AG20443 (cell line): ENCODE results near the gene USP5.

Experiments used
- DNase-seq: peaks from one replicate; pipeline ENCODE4 v3.0.0; 2012; ENCODE audit warnings: low spot score, mixed read lengths

The USP5 gene, protein sequence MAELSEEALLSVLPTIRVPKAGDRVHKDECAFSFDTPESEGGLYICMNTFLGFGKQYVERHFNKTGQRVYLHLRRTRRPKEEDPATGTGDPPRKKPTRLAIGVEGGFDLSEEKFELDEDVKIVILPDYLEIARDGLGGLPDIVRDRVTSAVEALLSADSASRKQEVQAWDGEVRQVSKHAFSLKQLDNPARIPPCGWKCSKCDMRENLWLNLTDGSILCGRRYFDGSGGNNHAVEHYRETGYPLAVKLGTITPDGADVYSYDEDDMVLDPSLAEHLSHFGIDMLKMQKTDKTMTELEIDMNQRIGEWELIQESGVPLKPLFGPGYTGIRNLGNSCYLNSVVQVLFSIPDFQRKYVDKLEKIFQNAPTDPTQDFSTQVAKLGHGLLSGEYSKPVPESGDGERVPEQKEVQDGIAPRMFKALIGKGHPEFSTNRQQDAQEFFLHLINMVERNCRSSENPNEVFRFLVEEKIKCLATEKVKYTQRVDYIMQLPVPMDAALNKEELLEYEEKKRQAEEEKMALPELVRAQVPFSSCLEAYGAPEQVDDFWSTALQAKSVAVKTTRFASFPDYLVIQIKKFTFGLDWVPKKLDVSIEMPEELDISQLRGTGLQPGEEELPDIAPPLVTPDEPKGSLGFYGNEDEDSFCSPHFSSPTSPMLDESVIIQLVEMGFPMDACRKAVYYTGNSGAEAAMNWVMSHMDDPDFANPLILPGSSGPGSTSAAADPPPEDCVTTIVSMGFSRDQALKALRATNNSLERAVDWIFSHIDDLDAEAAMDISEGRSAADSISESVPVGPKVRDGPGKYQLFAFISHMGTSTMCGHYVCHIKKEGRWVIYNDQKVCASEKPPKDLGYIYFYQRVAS

DNA sequence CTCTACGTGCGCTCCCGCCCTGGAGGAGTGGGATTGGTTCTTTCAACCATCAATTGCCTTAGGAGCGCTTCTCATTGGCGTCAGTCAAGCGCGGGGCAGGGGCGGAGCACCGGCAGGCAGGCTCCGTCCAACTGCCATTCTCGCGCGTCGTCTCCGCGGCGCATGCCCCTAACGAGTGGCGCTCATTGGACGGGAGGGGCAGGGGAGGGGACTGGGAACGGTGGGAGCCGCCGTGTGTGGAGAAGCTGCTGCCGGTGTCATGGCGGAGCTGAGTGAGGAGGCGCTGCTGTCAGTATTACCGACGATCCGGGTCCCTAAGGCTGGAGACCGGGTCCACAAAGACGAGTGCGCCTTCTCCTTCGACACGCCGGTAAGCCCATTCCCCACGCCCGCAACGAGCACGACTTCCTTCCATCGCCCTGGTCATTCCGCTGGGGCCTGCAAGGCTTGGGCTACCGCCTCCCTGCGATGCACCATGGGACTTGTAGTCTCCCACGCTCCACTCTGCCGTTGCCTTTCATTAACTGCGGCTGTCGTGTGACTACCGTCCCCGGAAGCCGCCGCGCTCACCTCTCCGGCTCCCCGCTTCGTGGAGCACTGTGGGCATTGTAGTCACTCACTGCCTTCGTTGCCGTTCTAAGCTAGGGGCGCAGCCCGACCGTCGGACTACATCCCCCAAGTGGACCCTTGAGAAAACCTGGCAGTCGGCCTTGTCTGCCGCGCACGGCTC, at the start of gene USP5:
Gene USP5 (plus strand): TSS at position 230 of the 730 bp plus-strand sequence. CDS start 30 bp downstream, at position 260.
- DNase-seq: peak; percentile 98

DNA sequence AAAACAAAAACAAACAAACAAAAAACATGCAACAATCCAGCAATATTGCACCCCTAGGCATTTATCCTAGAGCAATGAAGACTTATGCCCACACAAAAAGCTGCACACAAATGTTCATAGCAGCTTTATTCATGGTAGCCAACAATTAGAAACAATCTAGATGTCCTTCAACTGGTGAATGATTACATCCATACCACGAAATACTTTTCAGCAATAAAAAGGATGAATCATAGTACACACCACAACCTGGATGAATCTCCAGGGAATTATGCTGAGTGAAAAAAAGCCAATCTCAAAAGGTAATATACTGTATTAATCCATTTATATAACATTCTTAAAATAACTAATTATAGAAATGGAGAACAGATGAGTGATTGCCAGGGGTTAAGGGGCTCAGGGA, 44.8 kb upstream of the USP5 start:
- no peak for DNase-seq

DNA sequence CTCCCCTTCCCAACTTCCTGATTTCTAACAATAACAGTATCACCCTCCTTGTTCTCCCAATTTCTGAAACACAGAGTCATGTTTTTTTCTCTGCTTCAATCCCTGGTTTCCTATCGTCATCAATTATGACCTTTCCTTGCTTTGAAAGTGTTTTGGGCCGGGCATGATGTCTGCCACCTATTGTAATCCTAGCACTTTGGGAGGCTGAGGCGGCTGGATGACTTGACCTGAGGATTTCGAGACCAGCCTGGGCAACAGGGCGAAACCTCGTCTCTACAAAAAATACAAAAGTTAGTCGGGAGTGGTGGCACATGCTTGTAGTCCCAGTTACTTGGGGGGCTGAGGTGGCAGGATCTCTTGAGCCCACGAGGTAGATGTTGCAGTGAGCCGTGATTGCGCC, 42.9 kb upstream of the USP5 start:
- DNase-seq: no peak

DNA sequence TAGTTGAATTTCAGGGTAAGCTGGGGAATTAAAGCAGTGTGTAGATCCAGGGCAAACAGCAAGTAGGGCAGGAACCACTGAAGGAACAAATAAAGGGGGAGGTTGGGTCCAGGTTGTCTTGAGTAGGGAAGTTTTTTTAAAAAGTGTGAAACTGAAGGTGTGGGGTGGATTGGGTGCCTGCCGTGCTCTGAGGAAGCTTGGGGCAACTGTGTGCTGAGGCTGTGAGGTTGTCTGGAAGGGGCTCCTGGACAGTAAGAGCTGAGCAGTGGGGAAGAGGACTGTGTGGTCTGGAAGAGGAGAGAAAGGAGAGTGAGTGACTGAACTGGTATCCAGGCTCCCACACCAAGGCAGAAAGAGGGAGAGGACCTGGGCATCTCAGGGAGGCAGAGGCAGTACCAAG, 41.2 kb upstream of the USP5 start:
- no peak for DNase-seq

DNA sequence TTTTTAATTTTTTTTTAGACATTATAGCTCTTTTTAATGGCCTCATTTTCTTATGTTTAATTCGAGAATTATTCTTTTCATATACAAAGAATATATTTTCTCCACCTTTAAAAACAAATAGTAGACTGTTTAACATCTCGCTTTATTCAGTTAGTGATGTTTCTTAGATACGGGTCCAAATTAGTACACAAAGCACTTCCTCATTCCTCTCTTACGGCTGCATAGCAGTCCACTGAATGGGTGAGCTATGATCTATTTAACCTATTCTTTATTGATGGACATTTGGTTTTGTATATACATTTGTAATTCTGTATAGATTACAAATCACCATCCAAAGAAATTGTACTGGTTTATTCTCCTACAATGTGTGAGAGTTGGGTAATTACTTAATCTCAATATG, 38.6 kb upstream of the USP5 start:
- DNase-seq: no peak

DNA sequence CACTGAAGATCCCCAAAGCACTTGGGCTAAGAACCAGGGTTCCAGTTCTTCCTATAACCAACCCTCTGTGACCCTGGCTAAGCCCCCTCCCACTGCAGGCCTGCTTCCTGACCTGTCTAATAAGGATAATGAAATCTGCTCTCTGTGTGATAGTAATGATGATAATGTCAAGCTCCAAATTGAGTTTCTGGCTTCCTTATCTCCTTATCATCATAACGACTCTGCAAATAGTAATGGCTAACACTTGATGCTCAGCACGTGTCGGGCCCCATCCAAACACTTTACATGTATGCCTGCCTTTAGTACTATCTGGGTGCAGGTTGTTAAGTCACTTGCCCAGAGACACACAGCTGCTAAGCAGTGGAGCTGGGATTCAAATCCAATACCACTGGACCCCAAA, 35.4 kb upstream of the USP5 start:
- no peak for DNase-seq

DNA sequence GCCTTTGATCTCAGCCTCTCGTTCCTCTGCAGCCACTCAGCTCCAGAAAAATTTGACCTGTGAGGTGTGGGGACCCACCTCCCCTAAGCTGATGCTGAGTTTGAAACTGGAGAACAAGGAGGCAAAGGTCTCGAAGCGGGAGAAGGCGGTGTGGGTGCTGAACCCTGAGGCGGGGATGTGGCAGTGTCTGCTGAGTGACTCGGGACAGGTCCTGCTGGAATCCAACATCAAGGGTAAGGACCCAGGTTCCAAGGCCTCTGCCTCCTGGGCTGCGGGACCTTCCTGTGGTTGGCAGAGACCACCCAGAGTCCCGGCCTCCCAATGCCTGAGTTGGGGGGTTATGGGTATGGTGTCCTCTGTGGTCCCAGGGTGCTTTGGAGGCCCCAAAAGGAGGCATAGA, 34.9 kb upstream of the USP5 start:
- no peak for DNase-seq

DNA sequence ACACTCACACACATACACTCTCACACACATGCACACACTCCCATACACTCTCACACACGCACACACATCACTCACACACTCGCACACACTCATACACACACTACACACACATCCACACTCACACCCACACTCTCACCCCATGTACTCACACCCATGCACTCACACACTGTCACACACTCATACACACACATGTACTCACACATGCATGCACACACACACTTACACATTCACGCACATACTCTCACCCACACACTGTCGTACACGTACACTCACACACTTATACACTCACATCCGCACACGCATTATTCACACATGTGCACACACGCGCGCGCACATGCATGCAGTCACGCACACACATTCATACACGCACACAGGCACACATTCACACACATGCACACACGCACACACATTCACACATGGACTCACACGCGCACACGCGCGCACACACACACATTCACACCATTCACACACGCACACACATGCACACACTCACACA, 34.2 kb upstream of the USP5 start:
- DNase-seq: no peak

DNA sequence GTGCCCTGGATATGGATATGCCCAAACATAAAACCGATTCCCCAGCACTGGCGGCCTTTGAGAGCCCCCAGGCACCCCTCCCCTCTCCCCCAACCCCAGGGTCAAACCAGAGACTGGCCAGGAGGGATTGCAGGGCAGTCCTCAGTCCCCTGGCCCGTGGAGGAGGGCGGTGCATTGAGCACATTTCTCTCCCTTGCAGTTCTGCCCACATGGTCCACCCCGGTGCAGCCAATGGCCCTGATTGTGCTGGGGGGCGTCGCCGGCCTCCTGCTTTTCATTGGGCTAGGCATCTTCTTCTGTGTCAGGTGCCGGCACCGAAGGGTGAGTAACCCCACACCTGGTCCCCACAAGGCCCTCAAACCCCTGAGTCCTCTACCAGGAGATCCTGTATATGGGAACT, 33.7 kb upstream of the USP5 start:
- no peak for DNase-seq

DNA sequence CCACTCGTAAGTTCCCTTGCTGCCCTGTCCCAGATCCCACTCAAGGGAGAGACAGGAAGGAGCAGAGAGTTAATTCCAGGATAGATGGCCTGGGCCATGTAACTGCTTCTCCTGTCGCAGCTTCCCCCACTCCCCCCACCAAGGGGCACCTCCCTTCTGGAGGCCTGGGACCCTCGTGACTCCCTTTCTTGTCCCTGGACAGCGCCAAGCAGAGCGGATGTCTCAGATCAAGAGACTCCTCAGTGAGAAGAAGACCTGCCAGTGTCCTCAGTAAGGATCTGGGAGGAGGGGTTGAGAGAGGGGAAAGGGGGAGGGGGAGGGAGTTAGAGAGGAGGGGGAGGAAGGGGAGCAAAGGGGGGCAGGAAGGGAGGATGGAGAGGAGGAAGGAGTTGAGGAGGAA, 33.3 kb upstream of the USP5 start:
- DNase-seq: no peak

DNA sequence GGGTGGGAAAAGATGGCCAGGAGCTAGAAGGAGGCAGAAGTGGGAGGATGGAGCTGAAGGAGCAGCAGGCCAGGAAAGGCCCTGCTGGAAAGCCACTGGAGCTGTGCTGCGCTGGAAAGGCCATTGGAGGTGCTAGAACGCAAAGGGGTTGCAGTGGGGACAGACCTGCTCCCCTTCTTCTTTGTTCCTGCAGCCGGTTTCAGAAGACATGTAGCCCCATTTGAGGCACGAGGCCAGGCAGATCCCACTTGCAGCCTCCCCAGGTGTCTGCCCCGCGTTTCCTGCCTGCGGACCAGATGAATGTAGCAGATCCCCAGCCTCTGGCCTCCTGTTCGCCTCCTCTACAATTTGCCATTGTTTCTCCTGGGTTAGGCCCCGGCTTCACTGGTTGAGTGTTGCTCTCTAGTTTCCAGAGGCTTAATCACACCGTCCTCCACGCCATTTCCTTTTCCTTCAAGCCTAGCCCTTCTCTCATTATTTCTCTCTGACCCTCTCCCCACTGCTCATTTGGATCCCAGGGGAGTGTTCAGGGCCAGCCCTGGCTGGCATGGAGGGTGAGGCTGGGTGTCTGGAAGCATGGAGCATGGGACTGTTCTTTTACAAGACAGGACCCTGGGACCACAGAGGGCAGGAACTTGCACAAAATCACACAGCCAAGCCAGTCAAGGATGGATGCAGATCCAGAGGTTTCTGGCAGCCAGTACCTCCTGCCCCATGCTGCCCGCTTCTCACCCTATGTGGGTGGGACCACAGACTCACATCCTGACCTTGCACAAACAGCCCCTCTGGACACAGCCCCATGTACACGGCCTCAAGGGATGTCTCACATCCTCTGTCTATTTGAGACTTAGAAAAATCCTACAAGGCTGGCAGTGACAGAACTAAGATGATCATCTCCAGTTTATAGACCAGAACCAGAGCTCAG, 32.6 kb upstream of the USP5 start:
- DNase-seq: no peak

DNA sequence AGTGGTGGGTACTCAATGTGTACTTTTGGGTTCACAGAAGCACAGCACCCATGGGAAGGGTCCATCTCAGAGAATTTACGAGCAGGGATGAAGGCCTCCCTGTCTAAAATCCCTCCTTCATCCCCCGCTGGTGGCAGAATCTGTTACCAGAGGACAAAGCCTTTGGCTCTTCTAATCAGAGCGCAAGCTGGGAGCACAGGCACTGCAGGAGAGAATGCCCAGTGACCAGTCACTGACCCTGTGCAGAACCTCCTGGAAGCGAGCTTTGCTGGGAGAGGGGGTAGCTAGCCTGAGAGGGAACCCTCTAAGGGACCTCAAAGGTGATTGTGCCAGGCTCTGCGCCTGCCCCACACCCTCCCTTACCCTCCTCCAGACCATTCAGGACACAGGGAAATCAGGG, 31.8 kb upstream of the USP5 start:
- DNase-seq: no peak

DNA sequence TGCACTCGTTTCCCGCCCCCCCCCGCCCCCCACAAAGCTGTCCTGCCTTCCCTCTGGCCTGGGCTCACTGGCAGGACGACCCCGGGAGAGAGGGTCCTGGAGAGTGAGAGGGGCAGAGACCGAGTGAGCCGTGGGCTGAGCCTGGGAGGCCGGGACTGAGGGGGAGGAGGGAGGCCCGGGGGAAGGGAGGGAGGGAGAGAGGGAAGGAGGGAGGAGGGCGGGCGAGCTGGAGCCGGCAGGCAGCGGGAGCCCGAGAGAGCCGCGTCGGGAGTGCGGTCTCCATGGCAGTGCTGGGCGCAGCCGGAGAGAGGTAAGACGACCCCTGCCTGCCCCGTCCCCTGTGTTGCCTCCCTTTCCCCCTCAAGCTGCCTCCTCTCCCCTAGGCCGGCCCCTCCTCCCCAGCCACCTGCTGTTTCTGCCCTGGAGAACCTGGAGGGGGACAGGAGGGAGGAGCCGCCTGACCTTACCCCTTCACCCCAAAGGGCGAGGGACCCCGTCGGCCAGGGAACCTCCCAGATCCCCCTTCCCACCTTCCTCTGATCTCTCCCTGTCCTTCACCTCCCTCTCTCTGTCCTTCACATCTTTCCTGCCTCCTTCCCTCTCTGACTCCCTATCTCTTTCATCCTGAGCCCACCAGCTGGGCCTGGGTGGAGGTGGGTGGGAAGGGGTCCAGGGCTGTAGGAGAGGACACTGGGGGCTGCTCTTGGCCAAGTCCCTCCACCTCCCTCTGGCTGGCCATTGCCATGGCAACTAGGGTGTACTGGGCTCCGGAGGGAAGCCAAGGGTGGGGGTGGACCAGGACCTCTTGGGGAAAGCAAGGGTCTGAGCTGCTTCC, 30.1 kb upstream of the USP5 start, which contains the start of gene GPR162:
Gene GPR162 (plus strand): TSS at position 231 of the 835 bp plus-strand sequence. CDS start 2,078 bp downstream, outside the sequence.
- peak; percentile 84 for DNase-seq

DNA sequence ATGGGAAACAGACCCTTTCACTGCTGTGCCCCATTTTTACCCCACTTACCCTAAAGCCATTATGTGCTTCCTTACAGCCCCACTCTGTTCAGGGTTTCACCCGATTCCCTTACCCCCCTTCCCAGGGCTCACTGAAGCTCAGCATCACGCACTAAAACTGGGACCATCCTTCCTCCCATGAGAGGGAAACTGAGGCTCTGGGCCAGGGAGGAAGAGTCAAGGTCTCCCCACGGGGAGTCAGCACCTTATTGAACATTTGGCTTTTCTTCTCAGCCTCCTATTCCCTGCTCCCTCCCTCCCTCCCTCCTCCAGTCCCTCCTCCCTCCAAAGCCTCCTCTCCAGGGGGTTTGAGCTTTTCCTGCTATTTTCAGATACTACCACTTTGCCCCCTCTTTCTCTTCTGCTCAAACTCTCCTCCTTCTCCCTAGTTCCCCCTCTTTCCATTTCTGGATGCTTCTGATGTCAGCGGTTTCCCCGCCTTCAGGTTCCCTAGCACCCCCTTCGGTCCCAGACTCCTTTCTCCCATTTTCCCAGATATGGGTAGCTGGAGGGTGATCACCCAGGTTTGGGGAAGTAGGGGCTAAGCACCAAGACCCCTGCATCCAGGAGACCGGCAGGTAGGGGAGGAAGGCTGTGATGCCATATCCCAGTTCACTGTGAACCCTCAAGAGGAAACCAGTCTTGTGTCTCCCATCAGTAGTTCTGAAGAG, 29.4 kb upstream of the USP5 start:
- DNase-seq: no peak

DNA sequence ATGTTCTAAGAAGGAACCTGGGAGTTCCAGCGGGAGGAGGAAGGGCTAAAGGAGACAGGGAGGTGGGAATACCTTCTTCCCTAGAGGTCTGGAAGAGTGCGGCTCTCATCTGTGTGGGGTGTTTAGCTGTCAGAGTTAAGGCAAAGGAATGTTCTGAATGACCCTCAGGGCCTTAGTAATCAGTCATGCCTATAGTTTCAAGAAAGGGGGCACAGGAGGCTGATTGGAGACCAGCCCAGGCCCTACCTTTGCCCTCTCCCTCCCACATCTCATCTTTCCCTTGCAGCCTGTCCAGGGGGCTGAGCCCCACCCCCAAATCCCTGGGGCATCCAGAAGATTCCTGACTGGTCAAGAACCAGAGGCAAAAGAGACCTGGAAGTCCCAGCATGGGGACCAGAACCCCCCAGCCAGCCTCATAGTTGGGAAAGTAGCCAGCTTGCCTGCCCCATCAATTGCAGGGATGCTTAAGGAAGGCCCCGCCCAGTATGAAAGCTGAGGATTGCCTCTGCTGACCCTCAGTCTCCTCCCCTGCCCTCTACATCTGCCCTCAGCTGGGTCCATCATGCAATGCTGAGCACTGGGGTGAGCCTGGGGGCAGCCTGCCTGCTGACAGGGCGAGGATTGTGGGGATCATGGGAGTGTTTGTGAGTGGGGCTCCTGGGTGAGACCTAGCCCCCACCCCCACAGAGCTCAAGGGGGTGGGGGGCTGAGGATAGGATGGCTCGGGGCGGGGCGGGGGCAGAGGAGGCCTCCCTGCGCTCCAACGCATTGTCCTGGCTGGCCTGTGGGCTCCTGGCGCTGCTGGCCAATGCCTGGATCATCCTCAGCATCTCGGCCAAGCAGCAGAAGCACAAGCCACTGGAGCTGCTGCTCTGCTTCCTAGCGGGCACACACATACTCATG, 28.5 kb upstream of the USP5 start:
- DNase-seq: no peak

DNA sequence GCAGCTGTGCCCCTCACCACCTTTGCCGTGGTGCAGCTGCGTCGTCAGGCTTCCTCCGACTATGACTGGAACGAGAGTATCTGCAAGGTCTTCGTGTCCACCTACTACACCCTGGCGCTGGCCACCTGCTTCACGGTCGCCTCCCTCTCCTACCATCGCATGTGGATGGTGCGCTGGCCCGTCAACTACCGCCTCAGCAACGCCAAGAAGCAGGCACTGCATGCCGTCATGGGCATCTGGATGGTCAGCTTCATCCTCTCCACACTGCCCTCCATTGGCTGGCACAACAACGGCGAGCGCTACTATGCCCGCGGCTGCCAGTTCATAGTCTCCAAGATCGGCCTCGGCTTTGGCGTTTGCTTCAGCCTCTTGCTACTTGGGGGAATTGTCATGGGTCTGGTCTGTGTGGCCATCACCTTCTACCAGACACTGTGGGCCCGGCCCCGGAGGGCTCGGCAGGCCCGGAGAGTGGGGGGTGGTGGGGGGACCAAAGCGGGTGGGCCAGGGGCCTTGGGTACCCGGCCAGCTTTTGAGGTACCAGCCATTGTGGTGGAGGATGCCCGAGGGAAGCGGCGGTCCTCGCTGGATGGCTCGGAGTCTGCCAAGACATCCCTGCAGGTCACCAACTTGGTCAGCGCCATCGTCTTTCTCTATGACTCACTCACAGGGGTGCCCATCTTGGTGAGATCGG, 27.7 kb upstream of the USP5 start:
- DNase-seq: no peak

DNA sequence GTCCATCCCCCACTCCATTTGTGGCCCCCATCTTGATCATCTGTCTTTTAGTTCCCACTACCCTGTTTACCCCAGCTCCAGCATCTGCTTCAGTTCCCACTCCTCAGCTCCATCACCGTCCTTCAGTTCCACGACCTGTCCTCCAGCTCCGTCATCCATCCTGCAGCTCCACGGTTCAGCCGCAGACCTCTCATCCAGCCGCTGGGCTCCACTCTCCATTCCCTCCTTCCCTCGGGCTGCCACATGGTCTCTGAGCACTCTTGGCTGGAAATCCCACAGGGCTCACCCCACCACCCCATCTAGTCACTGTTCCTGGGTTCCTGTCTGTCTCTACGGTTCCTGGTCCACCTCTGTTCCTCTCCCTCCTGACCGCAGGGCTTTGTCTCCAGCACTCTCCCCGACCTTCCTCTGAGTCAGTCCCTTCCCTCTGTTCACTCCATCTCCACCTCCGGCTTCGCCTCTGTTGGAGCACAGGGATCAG, 27.0 kb upstream of the USP5 start:
- peak; percentile 48 for DNase-seq
